PC-3 (cell line): ENCODE results near the gene NEDD4.

Experiments
- CTCF ChIP-seq: fragments of 300-600 bp; sonication (generic); conservative IDR thresholded peaks from 2 replicates; pipeline ENCODE4 v1.5.1; 2017; ENCODE audit warnings: antibody characterized with exemption, low read depth, mild to moderate bottlenecking, low read length
- EZH2 ChIP-seq: fragments of 300-600 bp; sonication (generic); IDR thresholded peaks from one replicate; pipeline ENCODE4 v1.6.1; 2017; ENCODE audit warnings: antibody characterized with exemption, mild to moderate bottlenecking, low read length; ENCODE audit not compliant: unreplicated experiment

GRCh38 chr15:55965091-55965490 is 28.3 kb downstream of the NEDD4 start:
- TF ChIP-seq CTCF, result no peak
- TF ChIP-seq EZH2, result no peak
